GM12878 (cell line): Measurements from ENCODE around the gene POLR1D.

Experiments used
- CHD4 ChIP-seq: fragments of 200-600 bp; sonication (generic); IDR thresholded peaks from 2 replicates; pipeline ENCODE4 v1.6.1; 2016; ENCODE audit warnings: mild to moderate bottlenecking
- EZH2 ChIP-seq: IDR thresholded peaks from 2 replicates; pipeline ENCODE4 v1.6.1; 2012; ENCODE audit warnings: low read depth, mild to moderate bottlenecking, control low read depth, inconsistent platforms, low read length, borderline replicate concordance; ENCODE audit not compliant: control insufficient read depth
- POLR2A ChIP-seq: IDR thresholded peaks from 2 replicates; pipeline ENCODE4 v1.6.1; 2011; ENCODE audit warnings: low read depth, mild to moderate bottlenecking, low read length
- SIN3A ChIP-seq: IDR thresholded peaks from 2 replicates; pipeline ENCODE4 v1.6.1; 2012; ENCODE audit warnings: low read depth, low read length, improper control_type of control experiment
- SUZ12 ChIP-seq: fragments of 200-600 bp; sonication (generic); IDR thresholded peaks from one replicate; pipeline ENCODE4 v1.6.1; 2018; ENCODE audit warnings: antibody characterized with exemption, mild to moderate bottlenecking; ENCODE audit not compliant: unreplicated experiment
- TCF12 ChIP-seq: IDR thresholded peaks from 2 replicates; pipeline ENCODE4 v1.6.1; 2011; ENCODE audit warnings: low read depth, mild to moderate bottlenecking, low read length
- TF ChIP-seq, protein P1 (sequence below), 3 experiments: IDR thresholded peaks in 2 of 3; conservative IDR thresholded peaks in 1 of 3; 2 replicates each; pipeline ENCODE4 v1.5.1; 2011; ENCODE audit warnings: low read depth in 3 of 3, low read length in 3 of 3, mild to moderate bottlenecking in 3 of 3, control low read depth in 2 of 3, moderate library complexity in 2 of 3, inconsistent platforms in 1 of 3, mixed read lengths in 1 of 3; ENCODE audit not compliant: control insufficient read depth in 2 of 3, insufficient read depth in 1 of 3; ENCODE audit errors: extremely low read depth in 1 of 3
- TF ChIP-seq, protein P2 (sequence below): IDR thresholded peaks from 2 replicates; pipeline ENCODE4 v1.6.1; 2012; ENCODE audit warnings: mild to moderate bottlenecking, low read depth, low read length

DNA sequence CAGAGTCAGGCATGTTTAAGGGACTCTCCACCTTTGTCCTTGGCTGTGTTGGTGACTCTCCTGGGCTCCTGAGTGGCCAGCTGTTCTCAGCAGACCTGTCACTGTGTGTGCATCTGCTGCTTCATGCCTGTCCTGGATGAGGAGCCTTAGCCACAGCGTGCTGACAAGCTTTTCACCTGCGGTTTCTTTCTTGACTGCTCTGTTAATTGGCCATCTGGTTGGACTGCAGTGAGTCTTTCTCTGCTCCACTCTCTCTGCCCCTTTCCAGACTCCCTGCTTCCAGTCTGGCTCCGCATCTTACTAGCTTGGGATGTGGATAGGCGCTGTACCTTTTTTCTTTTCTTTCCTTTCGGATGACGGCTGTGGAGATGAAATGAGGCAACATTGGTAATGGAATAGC is 38.8 kb downstream of the POLR1D start:
- TF ChIP-seq SUZ12: no peak
- TF ChIP-seq, protein P1, sequence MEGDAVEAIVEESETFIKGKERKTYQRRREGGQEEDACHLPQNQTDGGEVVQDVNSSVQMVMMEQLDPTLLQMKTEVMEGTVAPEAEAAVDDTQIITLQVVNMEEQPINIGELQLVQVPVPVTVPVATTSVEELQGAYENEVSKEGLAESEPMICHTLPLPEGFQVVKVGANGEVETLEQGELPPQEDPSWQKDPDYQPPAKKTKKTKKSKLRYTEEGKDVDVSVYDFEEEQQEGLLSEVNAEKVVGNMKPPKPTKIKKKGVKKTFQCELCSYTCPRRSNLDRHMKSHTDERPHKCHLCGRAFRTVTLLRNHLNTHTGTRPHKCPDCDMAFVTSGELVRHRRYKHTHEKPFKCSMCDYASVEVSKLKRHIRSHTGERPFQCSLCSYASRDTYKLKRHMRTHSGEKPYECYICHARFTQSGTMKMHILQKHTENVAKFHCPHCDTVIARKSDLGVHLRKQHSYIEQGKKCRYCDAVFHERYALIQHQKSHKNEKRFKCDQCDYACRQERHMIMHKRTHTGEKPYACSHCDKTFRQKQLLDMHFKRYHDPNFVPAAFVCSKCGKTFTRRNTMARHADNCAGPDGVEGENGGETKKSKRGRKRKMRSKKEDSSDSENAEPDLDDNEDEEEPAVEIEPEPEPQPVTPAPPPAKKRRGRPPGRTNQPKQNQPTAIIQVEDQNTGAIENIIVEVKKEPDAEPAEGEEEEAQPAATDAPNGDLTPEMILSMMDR (IDR thresholded peaks at IDR 0.05 in 2 of 3, conservative IDR thresholded peaks at IDR 0.05 in 1 of 3; ENCODE audit: control insufficient read depth in 2 of 3, extremely low read depth in 1 of 3, insufficient read depth in 1 of 3, low read depth in 3 of 3, low read length in 3 of 3): no peak
- no peak for TF ChIP-seq POLR2A
- TF ChIP-seq CHD4: no peak
- TF ChIP-seq, protein P2, sequence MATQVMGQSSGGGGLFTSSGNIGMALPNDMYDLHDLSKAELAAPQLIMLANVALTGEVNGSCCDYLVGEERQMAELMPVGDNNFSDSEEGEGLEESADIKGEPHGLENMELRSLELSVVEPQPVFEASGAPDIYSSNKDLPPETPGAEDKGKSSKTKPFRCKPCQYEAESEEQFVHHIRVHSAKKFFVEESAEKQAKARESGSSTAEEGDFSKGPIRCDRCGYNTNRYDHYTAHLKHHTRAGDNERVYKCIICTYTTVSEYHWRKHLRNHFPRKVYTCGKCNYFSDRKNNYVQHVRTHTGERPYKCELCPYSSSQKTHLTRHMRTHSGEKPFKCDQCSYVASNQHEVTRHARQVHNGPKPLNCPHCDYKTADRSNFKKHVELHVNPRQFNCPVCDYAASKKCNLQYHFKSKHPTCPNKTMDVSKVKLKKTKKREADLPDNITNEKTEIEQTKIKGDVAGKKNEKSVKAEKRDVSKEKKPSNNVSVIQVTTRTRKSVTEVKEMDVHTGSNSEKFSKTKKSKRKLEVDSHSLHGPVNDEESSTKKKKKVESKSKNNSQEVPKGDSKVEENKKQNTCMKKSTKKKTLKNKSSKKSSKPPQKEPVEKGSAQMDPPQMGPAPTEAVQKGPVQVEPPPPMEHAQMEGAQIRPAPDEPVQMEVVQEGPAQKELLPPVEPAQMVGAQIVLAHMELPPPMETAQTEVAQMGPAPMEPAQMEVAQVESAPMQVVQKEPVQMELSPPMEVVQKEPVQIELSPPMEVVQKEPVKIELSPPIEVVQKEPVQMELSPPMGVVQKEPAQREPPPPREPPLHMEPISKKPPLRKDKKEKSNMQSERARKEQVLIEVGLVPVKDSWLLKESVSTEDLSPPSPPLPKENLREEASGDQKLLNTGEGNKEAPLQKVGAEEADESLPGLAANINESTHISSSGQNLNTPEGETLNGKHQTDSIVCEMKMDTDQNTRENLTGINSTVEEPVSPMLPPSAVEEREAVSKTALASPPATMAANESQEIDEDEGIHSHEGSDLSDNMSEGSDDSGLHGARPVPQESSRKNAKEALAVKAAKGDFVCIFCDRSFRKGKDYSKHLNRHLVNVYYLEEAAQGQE: no peak
- TF ChIP-seq TCF12: no peak
- TF ChIP-seq EZH2: no peak
- TF ChIP-seq SIN3A: no peak
